OCI-LY7 (cell line): ENCODE data around the gene HOXA4. TPM values are rescaled to one million over a fixed set of nuclear protein-coding genes. Genes with fewer than 3 reads are reported as not detected.

Experiments used
- BruUV-seq: library from RNA; stranded (reverse); fragments of 400-500 nt; replicated peaks from 2 replicates; lab custom pipeline; 2021; lab: Mats Ljungman, UMichigan
- CTCF ChIA-PET: fragments of 300-600 bp; sonication (Branson Sonifier 250); formaldehyde crosslinking; loops from one replicate; lab custom pipeline; 2022; ENCODE audit warnings: antibody characterized with exemption; ENCODE audit not compliant: unreplicated experiment; lab: Charles Lee
- POLR2A ChIA-PET: fragments of 300-600 bp; sonication (Branson Sonifier 250); formaldehyde crosslinking; loops from one replicate; lab custom pipeline; 2022; ENCODE audit warnings: antibody characterized with exemption; lab: Charles Lee
- DNase-seq: peaks from one replicate; pipeline ENCODE4 v3.0.0-alpha.2; 2015; ENCODE audit warnings: low spot score
- H2AFZ ChIP-seq: fragments of 200-600 bp; sonication (generic), shearing (Covaris generic); 2 replicates; pipeline ENCODE4 v1.6.1; 2014; ENCODE audit warnings: mild to moderate bottlenecking, antibody characterized with exemption, low read length, moderate library complexity
- H3K27ac ChIP-seq: fragments of 200-600 bp; sonication (generic); 2 replicates; pipeline ENCODE4 v1.5.1; 2014; ENCODE audit warnings: mixed run types, low read depth, mild to moderate bottlenecking, moderate library complexity, low read length, inconsistent platforms; ENCODE audit not compliant: poor library complexity, severe bottlenecking
- H3K36me3 ChIP-seq: fragments of 200-600 bp; sonication (generic); 2 replicates; pipeline ENCODE4 v1.6.1; 2014; ENCODE audit warnings: mild to moderate bottlenecking, antibody characterized with exemption, low read length, moderate library complexity, mixed read lengths; ENCODE audit not compliant: insufficient read depth
- H3K4me1 ChIP-seq: fragments of 200-600 bp; sonication (generic); 2 replicates; pipeline ENCODE4 v1.5.1; 2014; ENCODE audit warnings: mild to moderate bottlenecking, low read length; ENCODE audit not compliant: insufficient read depth, poor library complexity, severe bottlenecking
- H3K4me2 ChIP-seq: fragments of 200-600 bp; sonication (generic); 2 replicates; pipeline ENCODE4 v1.6.1; 2014; ENCODE audit warnings: mild to moderate bottlenecking, low read length
- H3K4me3 ChIP-seq: fragments of 200-600 bp; sonication (generic); 2 replicates; pipeline ENCODE4 v1.5.1; 2014; ENCODE audit warnings: mild to moderate bottlenecking, low read depth, low read length; ENCODE audit not compliant: poor library complexity, severe bottlenecking
- H3K79me2 ChIP-seq: fragments of 200-600 bp; sonication (generic); 2 replicates; pipeline ENCODE4 v1.6.1; 2016; ENCODE audit warnings: low read depth, mild to moderate bottlenecking, low read length, moderate library complexity, mixed read lengths; ENCODE audit not compliant: insufficient read depth
- H3K9me2 ChIP-seq: fragments of 200-600 bp; sonication (generic); 2 replicates; pipeline ENCODE4 v1.6.1; 2016; ENCODE audit warnings: mild to moderate bottlenecking, low read length, mixed read lengths; ENCODE audit not compliant: insufficient read depth
- H3K9me3 ChIP-seq: fragments of 200-600 bp; sonication (generic); 2 replicates; pipeline ENCODE4 v1.6.1; 2014; ENCODE audit warnings: mild to moderate bottlenecking, mixed run types, low read length, mixed read lengths
- H4K20me1 ChIP-seq: fragments of 200-600 bp; sonication (generic); 2 replicates; pipeline ENCODE4 v1.6.1; 2014; ENCODE audit warnings: mild to moderate bottlenecking, antibody characterized with exemption, low read length, moderate library complexity, mixed read lengths; ENCODE audit not compliant: insufficient read depth
- CTCF ChIP-seq: fragments of 200-600 bp; sonication (generic); conservative IDR thresholded peaks from 2 replicates; pipeline ENCODE4 v1.5.1; 2014; ENCODE audit warnings: mild to moderate bottlenecking, antibody characterized with exemption, low read length, moderate library complexity, mixed read lengths
- EZH2phosphoT487 ChIP-seq: fragments of 200-600 bp; sonication (generic); IDR thresholded peaks from 2 replicates; pipeline ENCODE4 v1.6.1; 2018; ENCODE audit warnings: low read depth, borderline replicate concordance, mild to moderate bottlenecking, mixed run types, antibody characterized with exemption, low read length, moderate library complexity, mixed read lengths
- intact Hi-C: fragments of 100-400 bp; cut with micrococcal nuclease; formaldehyde crosslinking; loops from one replicate; pipeline ENCODE4 v1.10.0; 2022; ENCODE audit not compliant: unreplicated experiment
- total RNA-seq, 2 experiments: library from RNA; depleted of rRNA in 1 of 2; stranded (reverse); fragments of >200 nt in 1 of 2; shearing (Covaris generic) in 1 of 2; gene quantifications; 2 replicates each; pipeline ENCODE4 v1.2.3, GENCODE V29; 2014 to 2022

Gene HOXA4
- total RNA-seq, 2 experiments from 2014 or later = 2.0 TPM; not detected in 1

GRCh38 chr7:27088002-27088922 is 42.3 kb downstream of the HOXA4 start:
- Histone ChIP-seq H2AFZ (no peak overlapping the region), H3K9me2 (no peaks in the 10 kb centered on the region), H3K79me2 (no peaks in the 10 kb centered on the region), H3K27ac (no peak overlapping the region), H3K9me3 (no peaks in the 10 kb centered on the region), H3K4me3 (no peak overlapping the region), H4K20me1 (no peaks in the 10 kb centered on the region), H3K36me3 (no peaks in the 10 kb centered on the region), H3K4me1 (peaks cover 8% of the 10 kb centered on the region), H3K4me2 (no peak overlapping the region)
- POLR2A ChIA-PET = no interaction called here
- TF ChIP-seq EZH2phosphoT487 = no peak
- TF ChIP-seq CTCF = no peak
- DNase-seq = no peak
- CTCF ChIA-PET = no interaction called here
- BruUV-seq = no TSS peak
- intact Hi-C loops = no loop called here

GRCh38 chr7:27083646-27084045 is 46.9 kb downstream of the HOXA4 start:
- TF ChIP-seq CTCF (no peak), EZH2phosphoT487 (no peak)
- Histone ChIP-seq H3K4me3 (no peak overlapping the region), H4K20me1 (no peaks in the 10 kb centered on the region), H3K9me2 (no peaks in the 10 kb centered on the region), H3K27ac (no peak overlapping the region), H2AFZ (no peak overlapping the region), H3K36me3 (no peaks in the 10 kb centered on the region), H3K9me3 (no peaks in the 10 kb centered on the region), H3K79me2 (no peaks in the 10 kb centered on the region), H3K4me1 (no peaks in the 10 kb centered on the region), H3K4me2 (no peak overlapping the region)
- no TSS peak for BruUV-seq
- ChIA-PET POLR2A (interaction anchor here (0.7 to 1.5 kb wide), 4 partner anchors 10 to 195 kb away, joined by 3 to 10 read pairs (median 4); no protein-coding TSS in a partner anchor), CTCF (interaction anchor here (0.6 kb wide), 1 partner anchor 16 kb away, joined by 3 read pairs; no protein-coding TSS in a partner anchor)
- no peak for DNase-seq
- intact Hi-C loops = no loop called here

DNA sequence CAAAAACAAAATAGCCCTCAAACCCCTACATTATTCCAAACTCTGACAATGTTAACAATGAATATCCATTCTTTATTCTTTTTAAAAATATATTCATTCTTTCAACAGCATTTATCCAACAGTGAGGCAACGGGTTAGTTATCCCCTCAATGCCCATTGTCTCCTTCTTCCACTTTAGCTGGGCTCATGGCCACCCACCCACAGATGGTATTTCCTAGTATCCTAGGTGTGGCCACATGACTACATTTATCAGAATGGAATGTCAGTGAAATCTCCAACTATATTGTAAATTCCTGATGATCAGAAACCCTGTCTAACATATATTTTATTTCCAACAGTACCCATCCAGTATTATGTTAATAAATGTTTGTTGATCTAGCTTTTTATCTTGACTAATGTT is 48.4 kb downstream of the HOXA4 start:
- no peak overlapping the region for H3K4me2 ChIP-seq
- H3K4me3 ChIP-seq = no peak overlapping the region
- no peaks in the 10 kb centered on the region for H4K20me1 ChIP-seq
- ChIA-PET POLR2A (interaction anchor here (0.9 kb wide), 1 partner anchor 12 kb away, joined by 3 read pairs; no protein-coding TSS in a partner anchor), CTCF (no interaction called here)
- H3K4me1 ChIP-seq = no peaks in the 10 kb centered on the region
- no peak for TF ChIP-seq EZH2phosphoT487
- TF ChIP-seq CTCF = no peak
- no peak overlapping the region for H2AFZ ChIP-seq
- no peak overlapping the region for H3K27ac ChIP-seq
- no TSS peak for BruUV-seq
- no peaks in the 10 kb centered on the region for H3K36me3 ChIP-seq
- DNase-seq = no peak
- intact Hi-C loops = no loop called here
- no peaks in the 10 kb centered on the region for H3K9me2 ChIP-seq
- H3K9me3 ChIP-seq = no peaks in the 10 kb centered on the region
- no peaks in the 10 kb centered on the region for H3K79me2 ChIP-seq
